Measurements from ENCODE around the gene PLPPR1. TPM values are rescaled to one million over a fixed set of nuclear protein-coding genes. Genes with fewer than 3 reads are reported as not detected.
A peak's percentile ranks its signal among the peaks of the same experiment; 100 is the strongest.

Gene PLPPR1
- total and polyA plus RNA-seq, 2 of the 13 experiments (the other 11 are each of a cell fraction or from before 2014, with no cell fraction given): 16.0 to 84.7 TPM

DNA sequence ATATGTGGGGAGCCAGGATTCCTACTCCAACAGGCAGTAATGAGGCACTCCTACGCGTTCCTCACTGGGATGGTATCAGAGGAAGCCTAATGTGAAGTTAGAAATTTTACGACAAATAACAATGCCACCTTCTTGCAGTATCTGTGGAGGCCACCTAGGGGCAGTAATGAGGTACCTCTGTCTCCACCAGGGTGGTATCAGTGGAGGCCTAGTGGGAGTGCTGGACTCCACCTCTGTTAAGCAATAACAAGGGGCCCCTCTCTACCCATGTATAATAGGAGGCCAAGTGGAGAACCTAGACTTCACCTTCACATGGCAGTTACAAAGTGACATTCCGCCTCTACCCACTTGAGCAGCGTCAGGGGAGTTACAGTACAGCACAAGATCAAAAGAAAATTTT is 147.9 kb downstream of the PLPPR1 start:
- FAIRE-seq (no peak), DNase-seq (ENCODE audit: low spot score) (peak; percentile 17), ATAC-seq (peak; percentile 40; the same call in 1 of the 3 replicates)
- Histone ChIP-seq H3K4me2 (ENCODE audit: low read depth, low read length) (no peak overlapping the region), H3K9me3 (ENCODE audit: low read length) (peaks cover 17% of the 10 kb centered on the region; the same call in 1 of the 2 replicates), H3K27ac (ENCODE audit: extremely low read length, insufficient read depth, low read length) (no peak overlapping the region), H3K79me2 (ENCODE audit: insufficient read depth, low read length) (no peaks in the 10 kb centered on the region), H4K20me1 (ENCODE audit: insufficient read depth, low read length) (no peaks in the 10 kb centered on the region), H3K9ac (ENCODE audit: insufficient read depth, low read depth, low read length) (no peak overlapping the region), H3K4me3 (replicated peaks in 1 of 3; ENCODE audit: insufficient read depth in 1 of 3, low read depth in 2 of 3, low read length in 3 of 3) (no peak overlapping the region), H3K4me1 (ENCODE audit: insufficient read depth, low read length) (peaks cover 17% of the 10 kb centered on the region), H3K36me3 (replicated peaks in 1 of 2; ENCODE audit: control insufficient read depth in 1 of 2, insufficient read depth in 2 of 2, low read length in 2 of 2) (no peaks in the 10 kb centered on the region), H2AFZ (ENCODE audit: low read length) (no peak overlapping the region), H3K27me3 (ENCODE audit: control insufficient read depth in 1 of 2, insufficient read depth in 2 of 2, low read length in 2 of 2) (no peaks in the 10 kb centered on the region)
- CTCF ChIA-PET (ENCODE audit: low intra/inter-chr PET ratio, low total read pairs): no interaction called here
- no TSS peak for BruUV-seq (replicated peaks)
- TF ChIP-seq XBP1 (CRISPR knock-in tag; IDR thresholded peaks at IDR 0.05) (no peak), STAG1 (CRISPR knock-in tag; IDR thresholded peaks at IDR 0.05) (0 out of 2 replicates have a peak, but pooled peaks have one; percentile 6), ZMYM4 (CRISPR knock-in tag; IDR thresholded peaks at IDR 0.05) (0 out of 2 replicates have a peak, but pooled peaks have one; percentile 40)
- WGBS (ENCODE audit: low lambda C conversion rate): 93% methylated on average over 5 of the region's 5 CpGs
- intact Hi-C loops (cut with micrococcal nuclease; ENCODE audit: unreplicated experiment): no loop called here
- POLR2A ChIA-PET: no interaction called here
- in situ Hi-C loops (cut with HindIII; ENCODE audit: extremely low pct_ligation_motif_present, low pct_unique_long_range_greater_than_20kb): no loop called here

DNA sequence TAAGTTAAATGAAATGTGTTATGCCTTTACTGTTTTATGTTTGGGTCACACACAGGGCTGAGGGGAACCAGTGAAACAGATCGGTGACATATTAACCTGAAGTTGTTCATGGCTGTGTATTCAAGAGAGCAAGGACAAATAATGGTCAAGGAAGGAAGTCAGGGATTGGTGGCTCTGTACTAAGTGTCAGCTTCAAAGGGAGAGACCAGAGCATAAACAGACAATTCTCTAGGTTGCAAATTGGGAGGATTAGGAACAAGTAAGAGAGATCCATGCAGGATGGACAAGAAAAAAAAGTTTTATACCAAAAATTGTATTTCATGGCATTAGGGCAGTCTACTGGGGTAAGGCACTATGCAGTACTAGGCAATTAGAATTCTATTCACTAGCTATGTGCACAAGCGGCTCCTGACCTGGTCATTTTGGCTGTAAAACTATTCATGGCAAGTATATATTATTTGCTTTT is 156.3 kb downstream of the PLPPR1 start:
- DNase-seq (ENCODE audit: low spot score) (peak; percentile 93), FAIRE-seq (peak; percentile 98), ATAC-seq (peak; percentile 100)
- Histone ChIP-seq H3K4me3 (replicated peaks in 1 of 3; ENCODE audit: insufficient read depth in 1 of 3, low read depth in 2 of 3, low read length in 3 of 3) (peak overlapping the region; percentile 61 to 76 (median 68); a peak in 5 of 6 replicates), H3K9me3 (ENCODE audit: low read length) (no peaks in the 10 kb centered on the region), H3K27ac (ENCODE audit: extremely low read length, insufficient read depth, low read length) (peak overlapping the region; percentile 60), H3K9ac (ENCODE audit: insufficient read depth, low read depth, low read length) (peak overlapping the region; percentile 57), H3K4me2 (ENCODE audit: low read depth, low read length) (peak overlapping the region; percentile 71), H2AFZ (ENCODE audit: low read length) (peak overlapping the region; percentile 68), H4K20me1 (ENCODE audit: insufficient read depth, low read length) (no peaks in the 10 kb centered on the region), H3K27me3 (ENCODE audit: control insufficient read depth in 1 of 2, insufficient read depth in 2 of 2, low read length in 2 of 2) (no peaks in the 10 kb centered on the region), H3K79me2 (ENCODE audit: insufficient read depth, low read length) (peaks cover 30% of the 10 kb centered on the region), H3K36me3 (replicated peaks in 1 of 2; ENCODE audit: control insufficient read depth in 1 of 2, insufficient read depth in 2 of 2, low read length in 2 of 2) (peaks cover 0 to 1% of the 10 kb centered on the region in 2 experiments; a peak in 1 of 5 replicates), H3K4me1 (ENCODE audit: insufficient read depth, low read length) (peaks cover 43% of the 10 kb centered on the region)
- 3% methylated on average over 2 of the region's 2 CpGs for WGBS (ENCODE audit: low lambda C conversion rate)
- ChIA-PET POLR2A (no interaction called here), CTCF (ENCODE audit: low intra/inter-chr PET ratio, low total read pairs) (no interaction called here)
- no TSS peak for BruUV-seq (replicated peaks)
- in situ Hi-C loops (cut with HindIII; ENCODE audit: extremely low pct_ligation_motif_present, low pct_unique_long_range_greater_than_20kb) (no loop called here), intact Hi-C loops (cut with micrococcal nuclease; ENCODE audit: unreplicated experiment) (no loop called here)
- TF ChIP-seq ATF1 (CRISPR knock-in tag; IDR thresholded peaks at IDR 0.05): peak; percentile 35; the same call in 1 of the 2 replicates
- TF ChIP-seq NBN (conservative IDR thresholded peaks at IDR 0.05): no peak
- peak; percentile 35; the same call in 1 of the 2 replicates for TF ChIP-seq DR1 (CRISPR knock-in tag; IDR thresholded peaks at IDR 0.05)
- no peak for TF ChIP-seq SRSF1 (optimal IDR thresholded peaks at IDR 0.05; ENCODE audit: low read depth, low read length)
- no peak; the same call in 1 of the 2 replicates for TF ChIP-seq MYPOP (CRISPR knock-in tag; IDR thresholded peaks at IDR 0.05)
- TF ChIP-seq KLF16 (CRISPR knock-in tag; IDR thresholded peaks at IDR 0.05): no peak
- TF ChIP-seq HMG20A (CRISPR knock-in tag; IDR thresholded peaks at IDR 0.05; ENCODE audit: borderline replicate concordance): peak; percentile 81; the same call in 1 of the 2 replicates
- TF ChIP-seq PAWR (CRISPR knock-in tag; IDR thresholded peaks at IDR 0.05; ENCODE audit: borderline replicate concordance): no peak
- TF ChIP-seq ZFX (CRISPR knock-in tag; IDR thresholded peaks at IDR 0.05; ENCODE audit: low read depth): no peak
- TF ChIP-seq, protein P1, sequence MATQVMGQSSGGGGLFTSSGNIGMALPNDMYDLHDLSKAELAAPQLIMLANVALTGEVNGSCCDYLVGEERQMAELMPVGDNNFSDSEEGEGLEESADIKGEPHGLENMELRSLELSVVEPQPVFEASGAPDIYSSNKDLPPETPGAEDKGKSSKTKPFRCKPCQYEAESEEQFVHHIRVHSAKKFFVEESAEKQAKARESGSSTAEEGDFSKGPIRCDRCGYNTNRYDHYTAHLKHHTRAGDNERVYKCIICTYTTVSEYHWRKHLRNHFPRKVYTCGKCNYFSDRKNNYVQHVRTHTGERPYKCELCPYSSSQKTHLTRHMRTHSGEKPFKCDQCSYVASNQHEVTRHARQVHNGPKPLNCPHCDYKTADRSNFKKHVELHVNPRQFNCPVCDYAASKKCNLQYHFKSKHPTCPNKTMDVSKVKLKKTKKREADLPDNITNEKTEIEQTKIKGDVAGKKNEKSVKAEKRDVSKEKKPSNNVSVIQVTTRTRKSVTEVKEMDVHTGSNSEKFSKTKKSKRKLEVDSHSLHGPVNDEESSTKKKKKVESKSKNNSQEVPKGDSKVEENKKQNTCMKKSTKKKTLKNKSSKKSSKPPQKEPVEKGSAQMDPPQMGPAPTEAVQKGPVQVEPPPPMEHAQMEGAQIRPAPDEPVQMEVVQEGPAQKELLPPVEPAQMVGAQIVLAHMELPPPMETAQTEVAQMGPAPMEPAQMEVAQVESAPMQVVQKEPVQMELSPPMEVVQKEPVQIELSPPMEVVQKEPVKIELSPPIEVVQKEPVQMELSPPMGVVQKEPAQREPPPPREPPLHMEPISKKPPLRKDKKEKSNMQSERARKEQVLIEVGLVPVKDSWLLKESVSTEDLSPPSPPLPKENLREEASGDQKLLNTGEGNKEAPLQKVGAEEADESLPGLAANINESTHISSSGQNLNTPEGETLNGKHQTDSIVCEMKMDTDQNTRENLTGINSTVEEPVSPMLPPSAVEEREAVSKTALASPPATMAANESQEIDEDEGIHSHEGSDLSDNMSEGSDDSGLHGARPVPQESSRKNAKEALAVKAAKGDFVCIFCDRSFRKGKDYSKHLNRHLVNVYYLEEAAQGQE (IDR thresholded peaks at IDR 0.05; ENCODE audit: borderline replicate concordance in 1 of 2, low read depth in 1 of 2, low read length in 2 of 2): no peak
